ENCODE measurements around the gene EEFSEC. TPM values are rescaled to one million over a fixed set of nuclear protein-coding genes. Genes with fewer than 3 reads are reported as not detected.
A peak's percentile ranks its signal among the peaks of the same experiment; 100 is the strongest.

Gene EEFSEC
- total RNA-seq, 1 experiment from 2014 or later = 14.0 TPM

DNA sequence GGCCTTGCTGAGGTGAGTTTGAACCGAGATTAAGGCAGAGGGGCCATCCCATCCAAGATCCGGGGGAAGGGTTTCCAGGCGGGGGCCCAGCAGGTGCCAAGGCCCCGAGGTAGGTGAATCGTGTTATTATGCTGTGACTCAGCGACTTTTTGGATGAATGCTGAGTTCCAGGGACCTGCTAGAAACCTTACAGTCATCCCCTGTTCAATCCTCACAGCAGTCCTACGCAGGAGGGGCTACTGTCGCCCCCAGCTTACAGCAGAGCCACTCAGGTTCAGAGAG is 272.5 kb downstream of the EEFSEC start:
- H3K27me3 Mint-ChIP-seq (ENCODE audit: insufficient read depth, unreplicated experiment) = no peaks in the 10 kb centered on the region
- H3K36me3 Mint-ChIP-seq (ENCODE audit: insufficient read depth, unreplicated experiment) = no peaks in the 10 kb centered on the region
- H3K27me3 ChIP-seq (replicated peaks; ENCODE audit: control insufficient read depth, insufficient read depth, low read length) = no peaks in the 10 kb centered on the region
- no TSS peak for BruUV-seq (replicated peaks)
- no peaks in the 10 kb centered on the region for H3K4me1 Mint-ChIP-seq (ENCODE audit: low read depth, unreplicated experiment)
- CTCF ChIA-PET = interaction anchor here (1.0 to 1.2 kb wide), 2 partner anchors 64 to 72 kb away, joined by 3 to 9 read pairs; no protein-coding TSS in a partner anchor
- TF ChIP-seq, protein P1, sequence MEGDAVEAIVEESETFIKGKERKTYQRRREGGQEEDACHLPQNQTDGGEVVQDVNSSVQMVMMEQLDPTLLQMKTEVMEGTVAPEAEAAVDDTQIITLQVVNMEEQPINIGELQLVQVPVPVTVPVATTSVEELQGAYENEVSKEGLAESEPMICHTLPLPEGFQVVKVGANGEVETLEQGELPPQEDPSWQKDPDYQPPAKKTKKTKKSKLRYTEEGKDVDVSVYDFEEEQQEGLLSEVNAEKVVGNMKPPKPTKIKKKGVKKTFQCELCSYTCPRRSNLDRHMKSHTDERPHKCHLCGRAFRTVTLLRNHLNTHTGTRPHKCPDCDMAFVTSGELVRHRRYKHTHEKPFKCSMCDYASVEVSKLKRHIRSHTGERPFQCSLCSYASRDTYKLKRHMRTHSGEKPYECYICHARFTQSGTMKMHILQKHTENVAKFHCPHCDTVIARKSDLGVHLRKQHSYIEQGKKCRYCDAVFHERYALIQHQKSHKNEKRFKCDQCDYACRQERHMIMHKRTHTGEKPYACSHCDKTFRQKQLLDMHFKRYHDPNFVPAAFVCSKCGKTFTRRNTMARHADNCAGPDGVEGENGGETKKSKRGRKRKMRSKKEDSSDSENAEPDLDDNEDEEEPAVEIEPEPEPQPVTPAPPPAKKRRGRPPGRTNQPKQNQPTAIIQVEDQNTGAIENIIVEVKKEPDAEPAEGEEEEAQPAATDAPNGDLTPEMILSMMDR (IDR thresholded peaks at IDR 0.05; ENCODE audit: insufficient read depth in 1 of 2, low read depth in 1 of 2, low read length in 1 of 2, severe bottlenecking in 1 of 2, unreplicated experiment in 1 of 2) = no peak
- no peaks in the 10 kb centered on the region for H3K4me1 ChIP-seq
- no peak for DNase-seq
- no peaks in the 10 kb centered on the region for H3K9me3 Mint-ChIP-seq (ENCODE audit: unreplicated experiment)
- peak overlapping the region; percentile 16 for H3K4me3 Mint-ChIP-seq (ENCODE audit: unreplicated experiment)
- no peaks in the 10 kb centered on the region for H3K9me3 ChIP-seq
- no peaks in the 10 kb centered on the region for H3K36me3 ChIP-seq (ENCODE audit: control insufficient read depth, insufficient read depth, low read length)
- no peak overlapping the region for H3K27ac Mint-ChIP-seq (ENCODE audit: unreplicated experiment)
- POLR2A ChIA-PET = no interaction called here
- intact Hi-C loops (cut with micrococcal nuclease; ENCODE audit: unreplicated experiment) = loop anchor here (1.0 to 10.0 kb wide), 6 partner anchors 63 to 254 kb away; no protein-coding TSS in a partner anchor
- H3K4me3 ChIP-seq (ENCODE audit: low read depth, low read length) = no peak overlapping the region

DNA sequence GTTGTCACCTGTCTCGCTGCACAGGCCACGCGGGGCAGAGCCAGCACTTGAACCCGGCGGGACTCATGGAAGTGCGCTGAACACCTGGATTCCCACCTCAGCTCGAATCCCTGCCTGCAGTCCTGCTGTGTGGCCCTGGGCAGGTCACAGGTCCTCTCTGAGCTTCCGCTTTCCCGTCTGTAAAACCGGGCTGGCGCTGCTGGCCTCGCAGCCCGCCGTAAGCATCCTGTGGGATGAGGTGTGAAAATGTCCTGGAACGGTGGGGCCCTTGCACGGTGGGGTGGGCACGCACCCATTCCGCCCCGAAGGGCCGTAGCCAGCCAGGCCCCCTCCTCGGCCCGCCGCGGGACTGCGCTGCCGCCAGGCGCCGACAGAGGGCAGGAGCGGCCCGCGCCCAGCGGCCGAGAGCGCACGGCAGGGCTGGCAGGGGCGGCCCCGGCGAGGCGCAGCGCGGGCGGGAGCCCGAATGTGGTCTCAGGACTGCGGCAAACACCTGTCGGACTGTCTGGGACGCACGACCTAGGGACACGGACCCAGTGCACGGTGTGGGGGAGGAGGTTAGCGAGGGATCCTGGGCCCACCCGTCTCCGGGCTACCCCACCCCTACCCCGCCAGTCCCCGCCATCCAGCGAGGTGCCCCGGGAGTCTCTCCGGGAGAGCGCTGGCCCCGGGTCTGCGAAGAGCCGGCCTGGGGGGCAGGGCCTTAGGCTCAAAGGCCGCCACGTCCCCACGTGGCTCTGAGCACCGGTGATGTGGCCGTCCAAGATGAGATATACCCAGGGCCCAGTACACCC is 273.0 kb downstream of the EEFSEC start:
- Mint-ChIP-seq H3K27ac (ENCODE audit: unreplicated experiment) (no peak overlapping the region), H3K27me3 (ENCODE audit: insufficient read depth, unreplicated experiment) (no peaks in the 10 kb centered on the region), H3K4me3 (ENCODE audit: unreplicated experiment) (peak overlapping the region; percentile 16), H3K4me1 (ENCODE audit: low read depth, unreplicated experiment) (no peaks in the 10 kb centered on the region), H3K36me3 (ENCODE audit: insufficient read depth, unreplicated experiment) (no peaks in the 10 kb centered on the region), H3K9me3 (ENCODE audit: unreplicated experiment) (no peaks in the 10 kb centered on the region)
- Histone ChIP-seq H3K36me3 (ENCODE audit: control insufficient read depth, insufficient read depth, low read length) (no peaks in the 10 kb centered on the region), H3K4me1 (no peaks in the 10 kb centered on the region), H3K27me3 (replicated peaks; ENCODE audit: control insufficient read depth, insufficient read depth, low read length) (no peaks in the 10 kb centered on the region), H3K4me3 (ENCODE audit: low read depth, low read length) (peak overlapping the region; percentile 47), H3K9me3 (no peaks in the 10 kb centered on the region)
- intact Hi-C loops (cut with micrococcal nuclease; ENCODE audit: unreplicated experiment) = loop anchor here (1.0 to 10.0 kb wide), 6 partner anchors 62 to 255 kb away; no protein-coding TSS in a partner anchor
- DNase-seq = peak; percentile 62 to 83
- TF ChIP-seq, protein P1 (IDR thresholded peaks at IDR 0.05; ENCODE audit: insufficient read depth in 1 of 2, low read depth in 1 of 2, low read length in 1 of 2, severe bottlenecking in 1 of 2, unreplicated experiment in 1 of 2) = peak; percentile 49 to 80
- no TSS peak for BruUV-seq (replicated peaks)
- ChIA-PET POLR2A (no interaction called here), CTCF (interaction anchor here (0.6 to 1.2 kb wide), 3 partner anchors 63 to 73 kb away, joined by 3 to 9 read pairs (median 4); no protein-coding TSS in a partner anchor)

DNA sequence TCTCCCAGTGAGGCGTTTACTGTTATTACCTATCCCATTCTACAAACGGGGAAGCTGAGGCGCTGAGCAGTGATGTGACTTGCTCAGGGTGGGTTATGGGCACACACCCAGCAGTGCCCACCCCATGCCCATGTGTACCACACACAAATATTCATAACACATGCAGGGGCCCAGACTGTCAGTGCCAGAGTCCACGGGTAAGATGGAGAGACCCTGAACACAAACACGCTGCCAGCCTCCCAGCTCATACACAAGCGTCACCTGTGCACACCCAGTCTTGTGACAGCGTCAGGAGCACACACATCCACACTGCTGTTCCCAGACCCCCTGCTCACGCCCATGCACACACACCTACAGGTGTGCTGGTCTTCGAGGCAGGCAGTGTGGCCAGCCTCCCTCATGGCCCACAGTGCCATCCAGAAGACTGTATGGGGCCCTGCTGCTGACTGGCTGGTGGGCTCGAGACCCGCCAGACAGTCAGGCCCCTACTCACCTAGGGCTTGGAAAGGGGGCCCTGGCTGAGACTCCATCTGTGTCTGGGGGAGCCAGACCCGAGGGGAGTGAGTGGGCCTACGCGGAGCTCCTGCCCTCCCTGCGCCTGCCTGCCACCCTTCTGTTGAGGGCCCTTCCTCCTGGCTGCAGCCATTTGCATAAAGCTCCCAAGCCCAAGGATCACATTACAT is 274.0 kb downstream of the EEFSEC start:
- Mint-ChIP-seq H3K4me3 (ENCODE audit: unreplicated experiment) (no peak overlapping the region), H3K4me1 (ENCODE audit: low read depth, unreplicated experiment) (peaks cover 10% of the 10 kb centered on the region), H3K27ac (ENCODE audit: unreplicated experiment) (no peak overlapping the region), H3K36me3 (ENCODE audit: insufficient read depth, unreplicated experiment) (peaks cover 4% of the 10 kb centered on the region), H3K27me3 (ENCODE audit: insufficient read depth, unreplicated experiment) (no peaks in the 10 kb centered on the region), H3K9me3 (ENCODE audit: unreplicated experiment) (no peaks in the 10 kb centered on the region)
- Histone ChIP-seq H3K9me3 (no peaks in the 10 kb centered on the region), H3K4me3 (ENCODE audit: low read depth, low read length) (no peak overlapping the region), H3K4me1 (peaks cover 3% of the 10 kb centered on the region), H3K36me3 (ENCODE audit: control insufficient read depth, insufficient read depth, low read length) (no peaks in the 10 kb centered on the region; the same call in 1 of the 2 replicates), H3K27me3 (replicated peaks; ENCODE audit: control insufficient read depth, insufficient read depth, low read length) (no peaks in the 10 kb centered on the region)
- DNase-seq = no peak
- POLR2A ChIA-PET = no interaction called here
- CTCF ChIA-PET = interaction anchor here (0.6 to 1.1 kb wide), 3 partner anchors 62 to 72 kb away, joined by 3 to 4 read pairs (median 3); no protein-coding TSS in a partner anchor
- BruUV-seq (replicated peaks) = no TSS peak
- TF ChIP-seq, protein P1 (IDR thresholded peaks at IDR 0.05; ENCODE audit: insufficient read depth in 1 of 2, low read depth in 1 of 2, low read length in 1 of 2, severe bottlenecking in 1 of 2, unreplicated experiment in 1 of 2) = no peak
- intact Hi-C loops (cut with micrococcal nuclease; ENCODE audit: unreplicated experiment) = loop anchor here (2.0 to 10.0 kb wide), 4 partner anchors 61 to 157 kb away; no protein-coding TSS in a partner anchor
